SK-N-SH treated with all-trans-retinoic acid at 6 μM for 48 hours (cell line): ENCODE data around the gene CD151.

ENCODE experiments used
- ATAC-seq: fragments of 200-7000 bp; cut with Tn5 transposase; 3 replicates; pipeline ENCODE4 v1.9.1; 2020; ENCODE audit warnings: mild to moderate bottlenecking, moderate library complexity
- ARNTL ChIP-seq: fragments of 450-650 bp; formaldehyde crosslinking; IDR thresholded peaks from 2 replicates; pipeline ENCODE4 v1.5.0; 2020; ENCODE audit warnings: low read depth, mild to moderate bottlenecking, moderate library complexity, borderline replicate concordance
- BACH2 ChIP-seq: fragments of 250-450 bp; sonication (Bioruptor Pico); IDR thresholded peaks from 2 replicates; pipeline ENCODE4 v1.9.0; 2021; ENCODE audit warnings: mild to moderate bottlenecking, borderline replicate concordance
- CSDC2 ChIP-seq: fragments of 250-450 bp; sonication (Bioruptor Pico); IDR thresholded peaks from 2 replicates; pipeline ENCODE4 v1.5.0; 2020; ENCODE audit warnings: mild to moderate bottlenecking, moderate library complexity
- ESRRG ChIP-seq: fragments of 250-450 bp; sonication (Bioruptor Pico); IDR thresholded peaks from 2 replicates; pipeline ENCODE4 v1.6.1; 2021; ENCODE audit warnings: mild to moderate bottlenecking
- GLIS3 ChIP-seq: fragments of 250-450 bp; sonication (Bioruptor Pico); IDR thresholded peaks from 2 replicates; pipeline ENCODE4 v1.5.0; 2020; ENCODE audit warnings: mild to moderate bottlenecking, moderate library complexity
- ISL1 ChIP-seq: fragments of 250-450 bp; sonication (Bioruptor Pico); IDR thresholded peaks from 2 replicates; pipeline ENCODE4 v2.1.2; 2022; ENCODE audit warnings: mild to moderate bottlenecking, moderate library complexity
- OSR1 ChIP-seq: fragments of 250-450 bp; sonication (Bioruptor Pico); IDR thresholded peaks from 2 replicates; pipeline ENCODE4 v1.8.0; 2022; ENCODE audit warnings: moderate library complexity, mild to moderate bottlenecking, inconsistent platforms
- POU6F1 ChIP-seq: fragments of 250-450 bp; sonication (Bioruptor Pico); IDR thresholded peaks from 2 replicates; pipeline ENCODE4 v1.8.0; 2021; ENCODE audit warnings: low read depth, mild to moderate bottlenecking, moderate library complexity, borderline replicate concordance
- PPARA ChIP-seq: fragments of 250-450 bp; sonication (Bioruptor Pico); IDR thresholded peaks from 2 replicates; pipeline ENCODE4 v1.5.0; 2020; ENCODE audit warnings: mild to moderate bottlenecking, borderline replicate concordance
- RARB ChIP-seq: fragments of 250-450 bp; sonication (Bioruptor Pico); IDR thresholded peaks from 2 replicates; pipeline ENCODE4 v1.8.0; 2021; ENCODE audit warnings: mild to moderate bottlenecking, moderate library complexity
- SNAI2 ChIP-seq: fragments of 250-450 bp; sonication (Bioruptor Pico); IDR thresholded peaks from 2 replicates; pipeline ENCODE4 v1.5.0; 2020; ENCODE audit warnings: mild to moderate bottlenecking, moderate library complexity
- TOX ChIP-seq: fragments of 250-450 bp; sonication (Bioruptor Pico); IDR thresholded peaks from 2 replicates; pipeline ENCODE4 v1.8.0; 2021; ENCODE audit warnings: mild to moderate bottlenecking, moderate library complexity, borderline replicate concordance
- TSHZ2 ChIP-seq: fragments of 250-450 bp; sonication (Bioruptor Pico); IDR thresholded peaks from 2 replicates; pipeline ENCODE4 v1.5.0; 2020; ENCODE audit warnings: mild to moderate bottlenecking, moderate library complexity
- ZC3H10 ChIP-seq: fragments of 250-450 bp; sonication (Bioruptor Pico); IDR thresholded peaks from 2 replicates; pipeline ENCODE4 v1.5.1; 2021; ENCODE audit warnings: mild to moderate bottlenecking, moderate library complexity
- ZFP3 ChIP-seq: fragments of 250-450 bp; sonication (Bioruptor Pico); IDR thresholded peaks from 2 replicates; pipeline ENCODE4 v1.5.0; 2020; ENCODE audit warnings: mild to moderate bottlenecking, moderate library complexity
- ZFP30 ChIP-seq: fragments of 450-650 bp; formaldehyde crosslinking; IDR thresholded peaks from 2 replicates; pipeline ENCODE4 v1.5.0; 2022; ENCODE audit warnings: mild to moderate bottlenecking, moderate library complexity
- ZNF565 ChIP-seq: fragments of 450-650 bp; formaldehyde crosslinking; conservative IDR thresholded peaks from 2 replicates; pipeline ENCODE4 v1.5.0; 2020; ENCODE audit warnings: low read depth, mild to moderate bottlenecking, moderate library complexity
- ZNF8 ChIP-seq: fragments of 450-650 bp; formaldehyde crosslinking; IDR thresholded peaks from 2 replicates; pipeline ENCODE4 v1.5.0; 2020; ENCODE audit warnings: mild to moderate bottlenecking, moderate library complexity
- TF ChIP-seq, protein P1 (sequence below): fragments of 250-450 bp; sonication (Bioruptor Pico); IDR thresholded peaks from 2 replicates; pipeline ENCODE4 v1.5.1; 2020; ENCODE audit warnings: low read depth, mild to moderate bottlenecking, moderate library complexity
- TF ChIP-seq, protein P2 (sequence below): fragments of 250-450 bp; sonication (Bioruptor Pico); IDR thresholded peaks from 2 replicates; pipeline ENCODE4 v1.8.0; 2020; ENCODE audit warnings: mild to moderate bottlenecking, moderate library complexity, borderline replicate concordance

Gene CD151

DNA sequence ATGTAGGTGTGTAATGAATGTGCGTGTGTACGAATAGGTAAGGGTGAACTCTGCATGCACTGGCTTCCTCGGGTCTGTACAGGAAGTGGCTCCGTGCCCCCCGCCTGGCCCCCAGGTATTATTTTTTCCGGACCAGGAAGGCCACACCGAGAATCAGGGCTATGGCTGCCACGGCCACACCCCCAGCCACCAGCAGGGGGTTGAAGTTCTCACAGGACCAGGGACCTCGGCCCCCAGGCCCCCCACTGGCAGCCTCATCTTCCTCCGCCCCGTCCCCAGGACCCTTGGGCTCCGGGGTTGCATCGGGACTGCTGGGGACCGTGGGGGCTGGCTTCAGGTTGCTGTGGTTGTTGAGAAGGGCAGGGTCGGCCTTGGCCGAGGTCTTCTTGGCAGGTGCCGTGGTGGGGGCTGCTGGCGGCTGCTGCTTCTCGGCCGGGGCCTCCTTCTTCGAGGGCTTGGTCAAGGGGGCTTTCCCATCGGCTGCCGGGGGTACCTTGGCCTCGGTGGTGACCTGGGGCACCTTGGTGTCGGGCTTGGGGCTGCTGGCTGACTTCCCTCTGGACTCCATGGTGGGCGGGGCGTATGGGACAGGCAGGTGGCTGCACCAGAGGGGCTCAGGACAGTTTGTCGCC, 44.6 kb upstream of the CD151 start:
- TF ChIP-seq ZNF8 (CRISPR knock-in tag) (no peak), BACH2 (no peak)
- TF ChIP-seq, all 23 proteins: peak for 0

GRCh38 chr11:788953-789940, 43.5 kb upstream of the CD151 start:
- TF ChIP-seq ESRRG: 0 out of 2 replicates have a peak, but pooled peaks have one; percentile 55
- no peak for TF ChIP-seq ZNF565 (CRISPR knock-in tag)
- peak; percentile 4 for ATAC-seq

More for the DNA sequence above, 44.6 kb upstream of the CD151 start:
- ATAC-seq: no peak

- peak; percentile 43 for ATAC-seq
Measured at GRCh38 chr11:789943-790342, 42.8 kb upstream of the CD151 start, which contains the start of gene CEND1. Gene CEND1, minus strand, starts transcription at chr11:790090. Its CDS starts 1,514 bp downstream, at chr11:788576.

GRCh38 chr11:790721-791564, 41.8 kb upstream of the CD151 start:
- TF ChIP-seq ZNF8 (CRISPR knock-in tag): no peak
- no peak for TF ChIP-seq RARB
- no peak for TF ChIP-seq ZFP30
- no peak for TF ChIP-seq TSHZ2 (CRISPR knock-in tag)
- TF ChIP-seq CSDC2: no peak
- TF ChIP-seq, protein P1, sequence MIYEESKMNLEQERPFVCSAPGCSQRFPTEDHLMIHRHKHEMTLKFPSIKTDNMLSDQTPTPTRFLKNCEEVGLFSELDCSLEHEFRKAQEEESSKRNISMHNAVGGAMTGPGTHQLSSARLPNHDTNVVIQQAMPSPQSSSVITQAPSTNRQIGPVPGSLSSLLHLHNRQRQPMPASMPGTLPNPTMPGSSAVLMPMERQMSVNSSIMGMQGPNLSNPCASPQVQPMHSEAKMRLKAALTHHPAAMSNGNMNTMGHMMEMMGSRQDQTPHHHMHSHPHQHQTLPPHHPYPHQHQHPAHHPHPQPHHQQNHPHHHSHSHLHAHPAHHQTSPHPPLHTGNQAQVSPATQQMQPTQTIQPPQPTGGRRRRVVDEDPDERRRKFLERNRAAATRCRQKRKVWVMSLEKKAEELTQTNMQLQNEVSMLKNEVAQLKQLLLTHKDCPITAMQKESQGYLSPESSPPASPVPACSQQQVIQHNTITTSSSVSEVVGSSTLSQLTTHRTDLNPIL (CRISPR knock-in tag): no peak
- no peak for TF ChIP-seq PPARA (CRISPR knock-in tag)
- TF ChIP-seq SNAI2: no peak
- no peak for TF ChIP-seq ISL1 (CRISPR knock-in tag)
- TF ChIP-seq ZC3H10 (CRISPR knock-in tag): no peak
- no peak for TF ChIP-seq OSR1 (CRISPR knock-in tag)
- TF ChIP-seq, protein P2, sequence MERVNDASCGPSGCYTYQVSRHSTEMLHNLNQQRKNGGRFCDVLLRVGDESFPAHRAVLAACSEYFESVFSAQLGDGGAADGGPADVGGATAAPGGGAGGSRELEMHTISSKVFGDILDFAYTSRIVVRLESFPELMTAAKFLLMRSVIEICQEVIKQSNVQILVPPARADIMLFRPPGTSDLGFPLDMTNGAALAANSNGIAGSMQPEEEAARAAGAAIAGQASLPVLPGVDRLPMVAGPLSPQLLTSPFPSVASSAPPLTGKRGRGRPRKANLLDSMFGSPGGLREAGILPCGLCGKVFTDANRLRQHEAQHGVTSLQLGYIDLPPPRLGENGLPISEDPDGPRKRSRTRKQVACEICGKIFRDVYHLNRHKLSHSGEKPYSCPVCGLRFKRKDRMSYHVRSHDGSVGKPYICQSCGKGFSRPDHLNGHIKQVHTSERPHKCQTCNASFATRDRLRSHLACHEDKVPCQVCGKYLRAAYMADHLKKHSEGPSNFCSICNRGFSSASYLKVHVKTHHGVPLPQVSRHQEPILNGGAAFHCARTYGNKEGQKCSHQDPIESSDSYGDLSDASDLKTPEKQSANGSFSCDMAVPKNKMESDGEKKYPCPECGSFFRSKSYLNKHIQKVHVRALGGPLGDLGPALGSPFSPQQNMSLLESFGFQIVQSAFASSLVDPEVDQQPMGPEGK (CRISPR knock-in tag): no peak
- no peak for TF ChIP-seq POU6F1
- no peak for TF ChIP-seq ZFP3 (CRISPR knock-in tag)
- no peak for TF ChIP-seq ARNTL (CRISPR knock-in tag)
- peak; percentile 58 for ATAC-seq

More at GRCh38 chr11:789943-790342, 42.8 kb upstream of the CD151 start, which contains the start of gene CEND1:
- TF ChIP-seq PPARA (CRISPR knock-in tag): no peak
- no peak for TF ChIP-seq GLIS3 (CRISPR knock-in tag)
- no peak for TF ChIP-seq CSDC2
- TF ChIP-seq ESRRG: no peak
- TF ChIP-seq ZFP30: no peak
- TF ChIP-seq TOX (CRISPR knock-in tag): no peak
